SK-N-MC (cell line): ENCODE data around the gene DNAJB7.

Experiments
- EZH2 ChIP-seq: fragments of 200-600 bp; sonication (generic); IDR thresholded peaks from one replicate; pipeline ENCODE4 v1.6.1; 2017; ENCODE audit warnings: antibody characterized with exemption
- POLR2AphosphoS5 ChIP-seq: IDR thresholded peaks from 2 replicates; pipeline ENCODE4 v1.6.1; 2012; ENCODE audit warnings: mild to moderate bottlenecking, low read depth, low read length, borderline replicate concordance

GRCh38 chr22:40838486-40838885 lies 23.4 kb downstream of the DNAJB7 start:
- no peak for TF ChIP-seq EZH2
- no peak for TF ChIP-seq POLR2AphosphoS5
